Ishikawa (cell line): ENCODE results near the gene PRKAB1.

Source experiments
- CEBPB ChIP-seq: IDR thresholded peaks from 2 replicates; pipeline ENCODE4 v1.6.1; 2012
- CREB1 ChIP-seq: IDR thresholded peaks from 2 replicates; pipeline ENCODE4 v1.6.1; 2012; ENCODE audit warnings: low read depth
- EGR1 ChIP-seq: IDR thresholded peaks from 2 replicates; pipeline ENCODE4 v1.6.1; 2012
- EP300 ChIP-seq: IDR thresholded peaks from 2 replicates; pipeline ENCODE4 v1.6.1; 2012; ENCODE audit warnings: borderline replicate concordance
- FOXM1 ChIP-seq: IDR thresholded peaks from 2 replicates; pipeline ENCODE4 v1.6.1; 2012; ENCODE audit warnings: low read depth, borderline replicate concordance
- MAX ChIP-seq: IDR thresholded peaks from 2 replicates; pipeline ENCODE4 v1.6.1; 2012
- NFIC ChIP-seq: IDR thresholded peaks from 2 replicates; pipeline ENCODE4 v1.6.1; 2012
- RAD21 ChIP-seq: IDR thresholded peaks from 2 replicates; pipeline ENCODE4 v1.6.1; 2012; ENCODE audit warnings: low read depth
- REST ChIP-seq: IDR thresholded peaks from 2 replicates; pipeline ENCODE4 v1.6.1; 2012; ENCODE audit warnings: low read depth, mild to moderate bottlenecking
- TAF1 ChIP-seq: IDR thresholded peaks from 2 replicates; pipeline ENCODE4 v1.6.1; 2012; ENCODE audit warnings: low read depth, mild to moderate bottlenecking
- TCF12 ChIP-seq: IDR thresholded peaks from 2 replicates; pipeline ENCODE4 v1.6.1; 2012; ENCODE audit warnings: low read depth
- TEAD4 ChIP-seq: IDR thresholded peaks from 2 replicates; pipeline ENCODE4 v1.6.1; 2012
- USF1 ChIP-seq: IDR thresholded peaks from 2 replicates; pipeline ENCODE4 v1.6.1; 2012
- YY1 ChIP-seq: IDR thresholded peaks from 2 replicates; pipeline ENCODE4 v1.6.1; 2012; ENCODE audit warnings: low read depth
- ZBTB7A ChIP-seq: IDR thresholded peaks from 2 replicates; pipeline ENCODE4 v1.6.1; 2012; ENCODE audit warnings: low read depth

The PRKAB1 gene

GRCh38 chr12:119694111-119694510 lies 26.2 kb downstream of the PRKAB1 start:
- TF ChIP-seq ZBTB7A (no peak), YY1 (no peak), TAF1 (no peak)

- peak; percentile 15; the same call in 1 of the 2 replicates for TF ChIP-seq RAD21
- no peak for TF ChIP-seq MAX
Measured at GRCh38 chr12:119695034-119695433, 27.1 kb downstream of the PRKAB1 start.

GRCh38 chr12:119696943-119697342 lies 29.0 kb downstream of the PRKAB1 start:
- TF ChIP-seq EGR1, result no peak
- no peak for TF ChIP-seq YY1
- TF ChIP-seq RAD21, result no peak
- no peak for TF ChIP-seq CEBPB
- no peak for TF ChIP-seq TCF12
- TF ChIP-seq TEAD4, result no peak
- no peak for TF ChIP-seq EP300
- no peak for TF ChIP-seq NFIC
- no peak for TF ChIP-seq REST
- no peak for TF ChIP-seq ZBTB7A
- TF ChIP-seq TAF1, result no peak
- no peak for TF ChIP-seq FOXM1
- no peak for TF ChIP-seq MAX
- no peak for TF ChIP-seq CREB1
- no peak for TF ChIP-seq USF1

- no peak for TF ChIP-seq TEAD4
- TF ChIP-seq REST, result no peak
- 0 out of 2 replicates have a peak, but pooled peaks have one; percentile 3 for TF ChIP-seq MAX
- no peak for TF ChIP-seq CREB1
- no peak for TF ChIP-seq TAF1
Measured at GRCh38 chr12:119699199-119699760, 31.3 kb downstream of the PRKAB1 start.

GRCh38 chr12:119700078-119700477 lies 32.1 kb downstream of the PRKAB1 start:
- TF ChIP-seq MAX (no peak), YY1 (no peak), FOXM1 (no peak), EP300 (no peak), CEBPB (no peak), NFIC (no peak), TEAD4 (no peak), TCF12 (no peak), ZBTB7A (no peak), RAD21 (no peak), CREB1 (no peak), USF1 (no peak), TAF1 (no peak), REST (no peak), EGR1 (no peak)
